OCI-LY7 (cell line): Measurements from ENCODE around the gene PRMT2.

Experiments used
- CTCF ChIP-seq: fragments of 200-600 bp; sonication (generic); conservative IDR thresholded peaks from 2 replicates; pipeline ENCODE4 v1.5.1; 2014; ENCODE audit warnings: mild to moderate bottlenecking, antibody characterized with exemption, low read length, moderate library complexity, mixed read lengths
- EZH2phosphoT487 ChIP-seq: fragments of 200-600 bp; sonication (generic); IDR thresholded peaks from 2 replicates; pipeline ENCODE4 v1.6.1; 2018; ENCODE audit warnings: low read depth, borderline replicate concordance, mild to moderate bottlenecking, mixed run types, antibody characterized with exemption, low read length, moderate library complexity, mixed read lengths

DNA sequence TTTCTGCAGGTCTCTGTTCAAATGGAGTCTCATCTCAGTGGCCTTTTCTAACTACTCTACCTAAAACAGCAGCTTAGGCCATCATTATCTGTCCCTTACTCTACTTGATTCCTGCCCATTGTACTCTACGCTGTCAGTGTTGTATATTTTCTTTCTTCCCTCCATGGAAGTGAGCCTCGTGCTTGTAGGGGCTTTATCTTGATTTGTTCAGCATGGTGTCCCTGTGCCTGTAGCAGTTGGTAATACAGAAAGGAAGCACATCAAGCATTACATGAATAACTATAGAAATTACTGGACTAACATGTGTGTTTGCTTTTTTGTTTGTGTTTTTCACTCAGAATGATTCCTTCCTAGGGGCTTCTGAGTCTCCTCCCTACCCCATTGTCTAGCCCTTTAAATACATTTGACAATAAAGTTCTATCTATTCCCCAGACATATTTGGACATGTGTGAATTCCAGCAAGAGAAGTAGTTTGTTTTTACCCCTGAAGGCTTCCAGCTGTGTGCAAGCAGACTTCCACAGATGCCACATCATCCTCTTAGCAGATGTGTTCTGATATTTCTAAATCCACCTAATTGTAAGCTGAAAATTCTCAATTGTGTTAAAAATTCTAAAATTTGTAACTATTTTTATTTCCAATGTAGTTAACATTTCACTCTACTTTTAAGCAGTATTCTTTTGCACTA, 40.3 kb downstream of the PRMT2 start:
- TF ChIP-seq CTCF (no peak), EZH2phosphoT487 (no peak)
